K562 (cell line): ENCODE results near the gene OTOGL. TPM values are rescaled to one million over a fixed set of nuclear protein-coding genes. Genes with fewer than 3 reads are reported as not detected.

ENCODE experiments used
- ATAC-seq: fragments of 200-7000 bp; cut with Tn5 transposase; 3 replicates; pipeline ENCODE4 v1.9.1; 2020; ENCODE audit warnings: moderate library complexity
- BruUV-seq: library from RNA; stranded (reverse); fragments of 400-500 nt; replicated peaks from 2 replicates; lab custom pipeline; 2021; lab: Mats Ljungman, UMichigan
- CTCF ChIA-PET: fragments of 300-600 bp; formaldehyde crosslinking; extraction: SDS; loops from one replicate; lab custom pipeline; 2021; ENCODE audit warnings: low intra/inter-chr PET ratio; lab: Yijun Ruan, JAX
- POLR2A ChIA-PET: fragments of 300-600, 350-650 bp; sonication (Branson Sonifier 250); formaldehyde crosslinking; extraction: SDS; loops from one replicate; lab custom pipeline; 2021; ENCODE audit warnings: antibody characterized with exemption, inconsistent platforms; lab: Yijun Ruan, JAX
- DNase-seq, 4 experiments: peaks; one replicate each; pipeline versions ENCODE4 v3.0.0 to v3.0.0-alpha.2; 2011 to 2018; ENCODE audit warnings: low spot score in 3 of 4, mixed read lengths in 3 of 4; ENCODE audit errors: extremely low read depth in 1 of 4
- FAIRE-seq: peaks from 2 replicates; lab custom pipeline; 2011; peaks lifted over from hg19 to GRCh38; lab: Jason Lieb, UNC
- H2AFZ ChIP-seq: 2 replicates; pipeline ENCODE4 v1.6.0; 2011; ENCODE audit warnings: low read depth, low read length, control low read depth, inconsistent platforms
- H3K27ac ChIP-seq: fragments of 200-600 bp; 3 replicates; pipeline ENCODE4 v1.8.0; 2011; ENCODE audit warnings: low read depth, mild to moderate bottlenecking, control low read depth, inconsistent platforms, low read length, moderate library complexity, mixed read lengths; ENCODE audit errors: extremely low read depth
- H3K27me3 ChIP-seq, 2 experiments: fragments of 300-600 bp in 1 of 2; 2 replicates in 1 of 2; 3 replicates in 1 of 2; pipeline versions ENCODE4 v1.6.0 to v1.8.0; 2011; ENCODE audit warnings: inconsistent platforms in 2 of 2, low read length in 2 of 2, mild to moderate bottlenecking in 1 of 2, mixed read lengths in 1 of 2, moderate library complexity in 1 of 2; ENCODE audit not compliant: control insufficient read depth in 2 of 2, insufficient read depth in 2 of 2
- H3K36me3 ChIP-seq: fragments of 300-600 bp; 3 replicates; pipeline ENCODE4 v1.8.0; 2011; ENCODE audit warnings: mild to moderate bottlenecking, low read length, inconsistent platforms; ENCODE audit not compliant: control insufficient read depth, insufficient read depth
- H3K4me1 ChIP-seq, 2 experiments: fragments of 200-600 bp in 1 of 2; replicated peaks in 1 of 2; 2 replicates in 1 of 2; 3 replicates in 1 of 2; pipeline versions ENCODE4 v1.5.1 to v1.8.0; 2011; ENCODE audit warnings: inconsistent platforms in 2 of 2, low read length in 2 of 2, mild to moderate bottlenecking in 1 of 2, mixed read lengths in 1 of 2, moderate library complexity in 1 of 2; ENCODE audit not compliant: control insufficient read depth in 2 of 2, insufficient read depth in 2 of 2
- H3K4me2 ChIP-seq: 2 replicates; pipeline ENCODE4 v1.6.1; 2011; ENCODE audit warnings: low read length, control low read depth, inconsistent platforms, mixed read lengths; ENCODE audit not compliant: insufficient read depth
- H3K4me3 ChIP-seq: fragments of 200-600 bp; sonication (generic), shearing (Covaris generic); 2 replicates; pipeline ENCODE4 v1.5.1; 2016; ENCODE audit warnings: control low read depth, inconsistent platforms
- H3K79me2 ChIP-seq: fragments of 200-600 bp; 3 replicates; pipeline ENCODE4 v1.8.0; 2011; ENCODE audit warnings: low read length, inconsistent platforms; ENCODE audit not compliant: control insufficient read depth, insufficient read depth
- H3K9ac ChIP-seq, 2 experiments: 2 replicates each; pipeline versions ENCODE4 v1.6.0 to v1.6.1; 2011; ENCODE audit warnings: low read depth in 2 of 2, low read length in 2 of 2, control low read depth in 1 of 2, inconsistent platforms in 1 of 2, mild to moderate bottlenecking in 1 of 2, mixed read lengths in 1 of 2; ENCODE audit not compliant: insufficient read depth in 1 of 2
- H3K9me1 ChIP-seq: one replicate; pipeline ENCODE4 v1.6.0; 2011; ENCODE audit warnings: inconsistent platforms, mild to moderate bottlenecking, low read length, moderate library complexity; ENCODE audit not compliant: control insufficient read depth, insufficient read depth
- H3K9me3 ChIP-seq: replicated peaks from 2 replicates; pipeline ENCODE4 v1.5.1; 2011; ENCODE audit warnings: low read depth, low read length, inconsistent platforms; ENCODE audit not compliant: control insufficient read depth, insufficient read depth
- H4K20me1 ChIP-seq: replicated peaks from 2 replicates; pipeline ENCODE4 v1.6.1; 2011; ENCODE audit warnings: low read length, inconsistent platforms, mixed read lengths; ENCODE audit not compliant: control insufficient read depth, insufficient read depth
- ARNT ChIP-seq, 2 experiments: fragments of 450-650 bp; IDR thresholded peaks; 2 replicates each; pipeline ENCODE4 v1.6.1; 2016; ENCODE audit warnings: mild to moderate bottlenecking in 1 of 2
- FOXK1 ChIP-seq: sonication (generic); formaldehyde crosslinking; IDR thresholded peaks from 2 replicates; pipeline ENCODE4 v1.8.0; 2022; ENCODE audit warnings: missing genetic modification reagents, mild to moderate bottlenecking, borderline replicate concordance
- KDM1A ChIP-seq, 2 experiments: fragments of 450-650 bp; IDR thresholded peaks; 2 replicates each; pipeline ENCODE4 v1.6.1; 2016; ENCODE audit warnings: mild to moderate bottlenecking in 2 of 2
- KDM5B ChIP-seq: fragments of 200-600 bp; sonication (generic); IDR thresholded peaks from 2 replicates; pipeline ENCODE4 v1.6.1; 2012; ENCODE audit warnings: low read depth, mild to moderate bottlenecking, moderate library complexity, low read length, control low read depth, inconsistent platforms; ENCODE audit not compliant: insufficient replicate concordance
- KLF16 ChIP-seq: IDR thresholded peaks from 2 replicates; pipeline ENCODE4 v1.6.1; 2016; ENCODE audit warnings: antibody characterized with exemption
- KLF6 ChIP-seq: fragments of 250-450 bp; sonication (Bioruptor Pico); IDR thresholded peaks from 2 replicates; pipeline ENCODE4 v1.4.0; 2020; ENCODE audit warnings: mild to moderate bottlenecking, moderate library complexity, borderline replicate concordance
- MAFK ChIP-seq: IDR thresholded peaks from 2 replicates; pipeline ENCODE4 v1.6.1; 2011; ENCODE audit warnings: low read length, improper control_type of control experiment
- NCOA1 ChIP-seq: fragments of 450-650 bp; IDR thresholded peaks from 2 replicates; pipeline ENCODE4 v1.6.1; 2016; ENCODE audit warnings: low read depth
- SREBF1 ChIP-seq: fragments of 150-350 bp; IDR thresholded peaks from 2 replicates; pipeline ENCODE4 v1.6.1; 2014; ENCODE audit warnings: antibody characterized with exemption, low read depth, low read length, borderline replicate concordance
- SREBF2 ChIP-seq: sonication (generic); formaldehyde crosslinking; IDR thresholded peaks from 2 replicates; pipeline ENCODE4 v1.4.0; 2020; ENCODE audit warnings: mild to moderate bottlenecking, missing genetic modification reagents
- TRIM28 ChIP-seq: fragments of 450-650 bp; IDR thresholded peaks from 2 replicates; pipeline ENCODE4 v1.6.1; 2017
- ZBTB8A ChIP-seq: fragments of 450-650 bp; IDR thresholded peaks from 2 replicates; pipeline ENCODE4 v1.6.1; 2018; ENCODE audit warnings: mild to moderate bottlenecking, moderate library complexity; ENCODE audit not compliant: partially characterized antibody
- ZC3H8 ChIP-seq: fragments of 450-650 bp; IDR thresholded peaks from 2 replicates; pipeline ENCODE4 v1.6.1; 2017
- ZEB2 ChIP-seq: fragments of 450-650 bp; IDR thresholded peaks from 2 replicates; pipeline ENCODE4 v1.6.1; 2016
- ZNF75A ChIP-seq: fragments of 450-650 bp; formaldehyde crosslinking; IDR thresholded peaks from 2 replicates; pipeline ENCODE4 v1.4.0; 2020; ENCODE audit warnings: mild to moderate bottlenecking
- WGBS: fragments of 100-300 bp; shearing (Covaris generic); methylation state at CpG from one replicate; pipeline ENCODE4 v1.1.6; 2016; ENCODE audit warnings: low coverage, mixed read lengths; ENCODE audit not compliant: insufficient coverage; ENCODE audit errors: missing lambda C conversion rate; 5-methylcytosine and 5-hydroxymethylcytosine counted together
- in situ Hi-C: fragments of 300-500 bp; cut with MboI; formaldehyde crosslinking; loops from 4 replicates; pipeline ENCODE4 v1.15.0; 2018; ENCODE audit warnings: inconsistent platforms, mixed read lengths
- intact Hi-C: fragments of 100-400 bp; cut with micrococcal nuclease; formaldehyde crosslinking; loops from 2 replicates; pipeline ENCODE4 v1.14.2; 2022
- polyA plus RNA-seq, 8 experiments: library from polyadenylated mRNA; depleted of rRNA in 4 of 8; stranded (reverse) in 5 of 8; unstranded in 3 of 8; fragments of >200 nt; fragmentation: Nextera tagmentation in 2 of 8; fragmentation: Illumina TruSeq in 1 of 8; extraction: Ambion mirVana in 2 of 8; extraction: Trizol in 1 of 8; gene quantifications; 2 replicates each; pipeline versions ENCODE4 v1.2.1 to v1.2.3, GENCODE V29; 2011 to 2014; ENCODE audit warnings: inconsistent platforms in 1 of 8, missing spikeins in 1 of 8
- total RNA-seq, 7 experiments: library from RNA; depleted of rRNA in 6 of 7; stranded (reverse); fragments of >200 nt in 6 of 7; fragmentation: Illumina TruSeq in 2 of 7; extraction: Trizol in 2 of 7; gene quantifications; 2 replicates each; pipeline versions ENCODE4 v1.2.1 to v1.2.3, GENCODE V29; 2011 to 2021; ENCODE audit warnings: low replicate concordance in 1 of 7
- TF ChIP-seq, protein P1 (sequence below): sonication (generic); formaldehyde crosslinking; IDR thresholded peaks from 2 replicates; pipeline ENCODE4 v1.9.0; 2022; ENCODE audit warnings: mild to moderate bottlenecking, missing genetic modification reagents
- TF ChIP-seq, protein P2 (sequence below): sonication (generic); formaldehyde crosslinking; IDR thresholded peaks from 2 replicates; pipeline ENCODE4 v1.8.0; 2022; ENCODE audit warnings: mild to moderate bottlenecking, low read depth, missing genetic modification reagents
- TF ChIP-seq, protein P3 (sequence below): fragments of 250-450 bp; sonication (Bioruptor Pico); IDR thresholded peaks from 2 replicates; pipeline ENCODE4 v1.5.1; 2021; ENCODE audit warnings: mild to moderate bottlenecking
- TF ChIP-seq, protein P4 (sequence below), 2 experiments: fragments of 450-650 bp; IDR thresholded peaks; 2 replicates each; pipeline ENCODE4 v1.6.1; 2016

The OTOGL gene
- total and polyA plus RNA-seq, 9 of the 15 experiments (the other 6 are each of a cell fraction or from before 2014, with no cell fraction given), result 0.02 to 0.03 TPM; not detected in 7

DNA sequence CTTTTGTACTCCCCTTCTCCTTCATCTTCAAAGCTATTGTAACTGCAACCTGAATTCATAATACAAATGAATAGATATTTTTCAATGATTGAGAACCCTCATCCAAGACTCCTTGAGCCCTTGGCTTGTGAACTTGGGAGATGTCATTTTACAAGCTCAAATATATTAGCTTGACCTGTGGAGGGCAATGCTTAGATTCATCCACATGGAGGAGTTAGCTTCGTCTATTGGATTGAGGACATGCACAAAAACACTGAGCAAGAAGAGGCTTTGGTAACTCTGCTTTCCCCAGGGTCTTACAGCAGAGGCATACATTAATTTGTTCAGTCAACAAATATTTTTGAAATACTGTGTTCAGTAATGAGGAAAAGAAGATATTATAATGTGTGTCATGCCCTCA lies 101.1 kb downstream of the OTOGL start:
- ChIA-PET POLR2A (no interaction called here), CTCF (no interaction called here)
- Histone ChIP-seq H2AFZ (no peak overlapping the region), H3K36me3 (no peaks in the 10 kb centered on the region), H3K9me3 (no peaks in the 10 kb centered on the region), H3K27ac (no peak overlapping the region), H4K20me1 (no peaks in the 10 kb centered on the region), H3K9ac (no peak overlapping the region), H3K27me3 (no peaks in the 10 kb centered on the region), H3K4me3 (no peak overlapping the region), H3K9me1 (no peaks in the 10 kb centered on the region), H3K4me2 (no peak overlapping the region), H3K79me2 (no peaks in the 10 kb centered on the region), H3K4me1 (no peaks in the 10 kb centered on the region)
- BruUV-seq, result no TSS peak
- intact Hi-C loops, result no loop called here
- no peak for FAIRE-seq
- DNase-seq, result no peak
- in situ Hi-C loops, result no loop called here
- WGBS, result 0% methylated on average over 1 of the region's 1 CpG
- ATAC-seq, result no peak
- TF ChIP-seq, protein P1, sequence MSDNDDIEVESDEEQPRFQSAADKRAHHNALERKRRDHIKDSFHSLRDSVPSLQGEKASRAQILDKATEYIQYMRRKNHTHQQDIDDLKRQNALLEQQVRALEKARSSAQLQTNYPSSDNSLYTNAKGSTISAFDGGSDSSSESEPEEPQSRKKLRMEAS (CRISPR knock-in tag), result no peak
- TF ChIP-seq MAFK, result no peak
- no peak for TF ChIP-seq KDM1A (IDR thresholded peaks at IDR 0.05)
- no peak for TF ChIP-seq FOXK1
- no peak for TF ChIP-seq ZC3H8
- no peak for TF ChIP-seq SREBF1
- TF ChIP-seq TRIM28, result no peak
- no peak for TF ChIP-seq SREBF2 (CRISPR knock-in tag)
- TF ChIP-seq, protein P2, sequence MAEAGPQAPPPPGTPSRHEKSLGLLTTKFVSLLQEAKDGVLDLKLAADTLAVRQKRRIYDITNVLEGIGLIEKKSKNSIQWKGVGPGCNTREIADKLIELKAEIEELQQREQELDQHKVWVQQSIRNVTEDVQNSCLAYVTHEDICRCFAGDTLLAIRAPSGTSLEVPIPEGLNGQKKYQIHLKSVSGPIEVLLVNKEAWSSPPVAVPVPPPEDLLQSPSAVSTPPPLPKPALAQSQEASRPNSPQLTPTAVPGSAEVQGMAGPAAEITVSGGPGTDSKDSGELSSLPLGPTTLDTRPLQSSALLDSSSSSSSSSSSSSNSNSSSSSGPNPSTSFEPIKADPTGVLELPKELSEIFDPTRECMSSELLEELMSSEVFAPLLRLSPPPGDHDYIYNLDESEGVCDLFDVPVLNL (CRISPR knock-in tag), result no peak
- TF ChIP-seq, protein P3, sequence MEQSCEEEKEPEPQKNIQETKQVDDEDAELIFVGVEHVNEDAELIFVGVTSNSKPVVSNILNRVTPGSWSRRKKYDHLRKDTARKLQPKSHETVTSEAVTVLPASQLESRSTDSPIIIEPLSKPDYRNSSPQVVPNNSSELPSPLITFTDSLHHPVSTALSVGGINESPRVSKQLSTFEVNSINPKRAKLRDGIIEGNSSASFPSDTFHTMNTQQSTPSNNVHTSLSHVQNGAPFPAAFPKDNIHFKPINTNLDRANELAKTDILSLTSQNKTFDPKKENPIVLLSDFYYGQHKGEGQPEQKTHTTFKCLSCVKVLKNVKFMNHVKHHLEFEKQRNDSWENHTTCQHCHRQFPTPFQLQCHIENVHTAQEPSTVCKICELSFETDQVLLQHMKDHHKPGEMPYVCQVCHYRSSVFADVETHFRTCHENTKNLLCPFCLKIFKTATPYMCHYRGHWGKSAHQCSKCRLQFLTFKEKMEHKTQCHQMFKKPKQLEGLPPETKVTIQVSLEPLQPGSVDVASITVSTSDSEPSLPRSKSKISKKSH (CRISPR knock-in tag), result no peak
- no peak for TF ChIP-seq KDM5B
- TF ChIP-seq ZNF75A (CRISPR knock-in tag), result no peak
- no peak for TF ChIP-seq KLF16
- TF ChIP-seq NCOA1, result no peak
- no peak for TF ChIP-seq ZEB2
- TF ChIP-seq KLF6 (CRISPR knock-in tag), result no peak
- TF ChIP-seq ARNT (IDR thresholded peaks at IDR 0.05), result no peak
- TF ChIP-seq, protein P4, sequence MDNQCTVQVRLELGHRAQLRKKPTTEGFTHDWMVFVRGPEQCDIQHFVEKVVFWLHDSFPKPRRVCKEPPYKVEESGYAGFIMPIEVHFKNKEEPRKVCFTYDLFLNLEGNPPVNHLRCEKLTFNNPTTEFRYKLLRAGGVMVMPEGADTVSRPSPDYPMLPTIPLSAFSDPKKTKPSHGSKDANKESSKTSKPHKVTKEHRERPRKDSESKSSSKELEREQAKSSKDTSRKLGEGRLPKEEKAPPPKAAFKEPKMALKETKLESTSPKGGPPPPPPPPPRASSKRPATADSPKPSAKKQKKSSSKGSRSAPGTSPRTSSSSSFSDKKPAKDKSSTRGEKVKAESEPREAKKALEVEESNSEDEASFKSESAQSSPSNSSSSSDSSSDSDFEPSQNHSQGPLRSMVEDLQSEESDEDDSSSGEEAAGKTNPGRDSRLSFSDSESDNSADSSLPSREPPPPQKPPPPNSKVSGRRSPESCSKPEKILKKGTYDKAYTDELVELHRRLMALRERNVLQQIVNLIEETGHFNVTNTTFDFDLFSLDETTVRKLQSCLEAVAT (IDR thresholded peaks at IDR 0.05), result no peak
- TF ChIP-seq ZBTB8A, result no peak
